Dendritic cell treated with granulocyte-macrophage colony-stimulating factor and Interleukin-4, amounts not matched to agents 40 ng/mL and 50 ng/mL, for 4 days (primary cell): ENCODE results near the gene PADI2.

Source experiments
- H3K27ac Mint-ChIP-seq: one replicate; pipeline ENCODE4 v1.8.0; 2022; ENCODE audit warnings: mild to moderate bottlenecking, mixed read lengths
- H3K27me3 Mint-ChIP-seq: one replicate; pipeline ENCODE4 v1.8.0; 2022; ENCODE audit warnings: mild to moderate bottlenecking, mixed read lengths
- H3K36me3 Mint-ChIP-seq: one replicate; pipeline ENCODE4 v1.8.0; 2022; ENCODE audit warnings: low read depth, mixed read lengths
- H3K4me1 Mint-ChIP-seq: one replicate; pipeline ENCODE4 v1.8.0; 2022; ENCODE audit warnings: low read depth, mixed read lengths
- H3K4me3 Mint-ChIP-seq: one replicate; pipeline ENCODE4 v1.8.0; 2022; ENCODE audit warnings: mild to moderate bottlenecking, moderate library complexity, mixed read lengths
- H3K9me3 Mint-ChIP-seq: one replicate; pipeline ENCODE4 v1.8.0; 2022; ENCODE audit warnings: mixed read lengths
- intact Hi-C: fragments of 100-400 bp; cut with micrococcal nuclease; formaldehyde crosslinking; loops from one replicate; pipeline ENCODE4 v1.15.0; 2022

The PADI2 gene

GRCh38 chr1:17060306-17060749, 58.9 kb downstream of the PADI2 start:
- no peak overlapping the region for H3K4me3 Mint-ChIP-seq
- intact Hi-C loops: loop anchor here (1.0 to 2.0 kb wide), 2 partner anchors 14 to 276 kb away; no protein-coding TSS in a partner anchor
- H3K4me1 Mint-ChIP-seq: peaks cover 31% of the 10 kb centered on the region
- no peak overlapping the region for H3K27ac Mint-ChIP-seq
- H3K9me3 Mint-ChIP-seq: no peaks in the 10 kb centered on the region
- no peaks in the 10 kb centered on the region for H3K36me3 Mint-ChIP-seq
- no peaks in the 10 kb centered on the region for H3K27me3 Mint-ChIP-seq

GRCh38 chr1:17059391-17060305, 59.6 kb downstream of the PADI2 start:
- Mint-ChIP-seq H3K4me1 (peaks cover 29% of the 10 kb centered on the region), H3K36me3 (no peaks in the 10 kb centered on the region), H3K27me3 (no peaks in the 10 kb centered on the region), H3K27ac (no peak overlapping the region), H3K9me3 (no peaks in the 10 kb centered on the region), H3K4me3 (no peak overlapping the region)
- intact Hi-C loops: loop anchor here (1.0 to 5.0 kb wide), 5 partner anchors 15 to 348 kb away; partner anchors contain the start of gene PADI2

GRCh38 chr1:17056551-17056950, 62.7 kb downstream of the PADI2 start:
- H3K4me3 Mint-ChIP-seq: no peak overlapping the region
- peaks cover 19% of the 10 kb centered on the region for H3K36me3 Mint-ChIP-seq
- intact Hi-C loops: loop anchor here (5.0 kb wide), 2 partner anchors 61 to 351 kb away; partner anchors contain the start of gene PADI2
- H3K27ac Mint-ChIP-seq: peak overlapping the region; percentile 27
- H3K27me3 Mint-ChIP-seq: no peaks in the 10 kb centered on the region
- peaks cover 21% of the 10 kb centered on the region for H3K4me1 Mint-ChIP-seq
- H3K9me3 Mint-ChIP-seq: no peaks in the 10 kb centered on the region

- Mint-ChIP-seq H3K27me3 (no peaks in the 10 kb centered on the region), H3K9me3 (no peaks in the 10 kb centered on the region), H3K36me3 (peaks cover 27% of the 10 kb centered on the region), H3K4me1 (peaks cover 25% of the 10 kb centered on the region), H3K27ac (peak overlapping the region; percentile 27), H3K4me3 (no peak overlapping the region)
- intact Hi-C loops: loop anchor here (5.0 kb wide), 2 partner anchors 62 to 352 kb away; partner anchors contain the start of gene PADI2
Measured at GRCh38 chr1:17055801-17056200, 63.5 kb downstream of the PADI2 start.

GRCh38 chr1:17053685-17054410, 65.4 kb downstream of the PADI2 start, which contains the start of gene SDHB:
TSS of gene SDHB (minus strand) at chr1:17054032. CDS start at chr1:17054019, 13 bp downstream.
- peak within 1 kb of the TSS; percentile 90 for H3K27ac Mint-ChIP-seq
- no peaks in the 10 kb centered on the region for H3K9me3 Mint-ChIP-seq

GRCh38 chr1:17053086-17053684, 66.1 kb downstream of the PADI2 start:
- Mint-ChIP-seq H3K9me3 (no peaks in the 10 kb centered on the region), H3K36me3 (peaks cover 51% of the 10 kb centered on the region), H3K4me3 (peak overlapping the region; percentile 99), H3K27ac (peak overlapping the region; percentile 90), H3K27me3 (no peaks in the 10 kb centered on the region), H3K4me1 (peaks cover 13% of the 10 kb centered on the region)
- intact Hi-C loops: no loop called here

More at GRCh38 chr1:17053685-17054410, 65.4 kb downstream of the PADI2 start, which contains the start of gene SDHB:
- Mint-ChIP-seq H3K27me3 (no peaks in the 10 kb centered on the region), H3K4me3 (peak within 1 kb of the TSS; percentile 99), H3K36me3 (peaks cover 46% of the 10 kb centered on the region), H3K4me1 (peaks cover 12% of the 10 kb centered on the region)
- intact Hi-C loops: no loop called here

GRCh38 chr1:17052641-17053040, 66.6 kb downstream of the PADI2 start:
- no peaks in the 10 kb centered on the region for H3K27me3 Mint-ChIP-seq
- peaks cover 55% of the 10 kb centered on the region for H3K36me3 Mint-ChIP-seq
- peak overlapping the region; percentile 90 for H3K27ac Mint-ChIP-seq
- H3K4me3 Mint-ChIP-seq: peak overlapping the region; percentile 99
- H3K4me1 Mint-ChIP-seq: peaks cover 18% of the 10 kb centered on the region
- intact Hi-C loops: no loop called here
- H3K9me3 Mint-ChIP-seq: no peaks in the 10 kb centered on the region

GRCh38 chr1:17052038-17052437, 67.2 kb downstream of the PADI2 start:
- Mint-ChIP-seq H3K27me3 (no peaks in the 10 kb centered on the region), H3K36me3 (peaks cover 60% of the 10 kb centered on the region), H3K4me3 (no peak overlapping the region), H3K4me1 (peaks cover 19% of the 10 kb centered on the region), H3K9me3 (no peaks in the 10 kb centered on the region), H3K27ac (no peak overlapping the region)
- intact Hi-C loops: no loop called here

- peaks cover 71% of the 10 kb centered on the region for H3K36me3 Mint-ChIP-seq
- peaks cover 31% of the 10 kb centered on the region for H3K4me1 Mint-ChIP-seq
- no peak overlapping the region for H3K4me3 Mint-ChIP-seq
- H3K27ac Mint-ChIP-seq: no peak overlapping the region
- intact Hi-C loops: loop anchor here (2.0 to 5.0 kb wide), 2 partner anchors 41 to 87 kb away; no protein-coding TSS in a partner anchor
- H3K9me3 Mint-ChIP-seq: no peaks in the 10 kb centered on the region
- no peaks in the 10 kb centered on the region for H3K27me3 Mint-ChIP-seq
Measured at GRCh38 chr1:17047924-17048323, 71.3 kb downstream of the PADI2 start.

GRCh38 chr1:17046334-17046657, 73.0 kb downstream of the PADI2 start:
- peak overlapping the region; percentile 92 for H3K27ac Mint-ChIP-seq
- H3K9me3 Mint-ChIP-seq: no peaks in the 10 kb centered on the region
- no peaks in the 10 kb centered on the region for H3K27me3 Mint-ChIP-seq
- intact Hi-C loops: loop anchor here (1.0 to 5.0 kb wide), 3 partner anchors 39 to 95 kb away; no protein-coding TSS in a partner anchor
- peaks cover 77% of the 10 kb centered on the region for H3K36me3 Mint-ChIP-seq
- no peak overlapping the region for H3K4me3 Mint-ChIP-seq
- H3K4me1 Mint-ChIP-seq: peaks cover 38% of the 10 kb centered on the region

- Mint-ChIP-seq H3K27me3 (no peaks in the 10 kb centered on the region), H3K4me3 (no peak overlapping the region), H3K27ac (peak overlapping the region; percentile 92), H3K36me3 (peaks cover 77% of the 10 kb centered on the region), H3K9me3 (no peaks in the 10 kb centered on the region), H3K4me1 (peaks cover 34% of the 10 kb centered on the region)
- intact Hi-C loops: loop anchor here (1.0 to 5.0 kb wide), 3 partner anchors 38 to 94 kb away; no protein-coding TSS in a partner anchor
Measured at GRCh38 chr1:17045634-17046333, 73.5 kb downstream of the PADI2 start.

GRCh38 chr1:17045150-17045549, 74.1 kb downstream of the PADI2 start:
- peaks cover 38% of the 10 kb centered on the region for H3K4me1 Mint-ChIP-seq
- intact Hi-C loops: loop anchor here (5.0 kb wide), 1 partner anchor 38 kb away; no protein-coding TSS in a partner anchor
- H3K36me3 Mint-ChIP-seq: peaks cover 77% of the 10 kb centered on the region
- no peaks in the 10 kb centered on the region for H3K9me3 Mint-ChIP-seq
- no peak overlapping the region for H3K4me3 Mint-ChIP-seq
- H3K27me3 Mint-ChIP-seq: no peaks in the 10 kb centered on the region
- peak overlapping the region; percentile 92 for H3K27ac Mint-ChIP-seq

- H3K4me3 Mint-ChIP-seq: peak overlapping the region; percentile 40
- H3K4me1 Mint-ChIP-seq: peaks cover 41% of the 10 kb centered on the region
- H3K9me3 Mint-ChIP-seq: no peaks in the 10 kb centered on the region
- intact Hi-C loops: no loop called here
- peak overlapping the region; percentile 75 for H3K27ac Mint-ChIP-seq
- H3K27me3 Mint-ChIP-seq: no peaks in the 10 kb centered on the region
- H3K36me3 Mint-ChIP-seq: peaks cover 74% of the 10 kb centered on the region
Measured at GRCh38 chr1:17043676-17044075, 75.6 kb downstream of the PADI2 start.
